Suppressor macrophage treated with lipopolysaccharide for 4 hours (primary cell): ENCODE data around the gene STK32A.

Experiments used
- DNase-seq: peaks from one replicate; pipeline ENCODE4 v3.0.0-alpha.2; 2020

The STK32A gene

DNA sequence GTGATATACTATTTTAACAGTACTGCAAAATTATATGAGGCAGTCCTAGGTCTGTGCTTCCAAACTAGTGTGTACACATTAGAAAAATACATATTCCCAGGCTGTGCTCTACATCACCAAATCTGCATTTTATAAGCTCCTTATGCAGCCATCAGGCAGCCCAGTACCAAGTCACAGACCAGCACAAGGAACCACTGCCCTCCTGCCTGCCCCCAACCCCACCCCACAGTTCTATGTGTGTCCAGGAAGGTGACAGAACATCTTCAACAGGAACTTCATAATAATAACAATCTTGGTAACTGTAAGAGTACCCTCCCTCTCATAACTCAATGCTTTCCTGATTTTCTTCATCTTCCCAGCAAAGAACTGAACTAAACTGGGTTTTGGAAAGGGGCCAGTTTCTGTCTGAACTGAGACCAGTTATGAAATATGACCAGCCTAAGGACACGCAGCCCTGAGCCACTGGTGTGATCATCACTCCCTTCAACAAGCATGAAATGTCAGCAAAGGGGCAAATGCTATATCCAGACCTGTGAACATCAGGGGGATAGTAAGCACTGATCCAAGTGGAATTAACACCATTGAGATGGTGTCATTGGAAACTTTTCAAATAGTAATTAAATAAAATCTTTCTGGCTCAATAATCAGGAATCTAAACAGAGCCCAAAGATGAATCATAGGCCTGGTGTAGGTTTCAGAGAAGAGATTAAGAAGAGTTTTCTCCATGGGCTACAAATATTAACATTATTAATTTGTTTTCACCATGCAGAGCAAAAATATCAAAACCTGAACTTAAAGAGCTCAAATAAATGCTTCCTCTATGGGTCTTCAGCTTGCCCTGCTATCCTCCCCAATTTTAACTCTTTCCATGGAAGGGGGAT lies 192.9 kb downstream of the STK32A start:
- DNase-seq, result peak; percentile 81

DNA sequence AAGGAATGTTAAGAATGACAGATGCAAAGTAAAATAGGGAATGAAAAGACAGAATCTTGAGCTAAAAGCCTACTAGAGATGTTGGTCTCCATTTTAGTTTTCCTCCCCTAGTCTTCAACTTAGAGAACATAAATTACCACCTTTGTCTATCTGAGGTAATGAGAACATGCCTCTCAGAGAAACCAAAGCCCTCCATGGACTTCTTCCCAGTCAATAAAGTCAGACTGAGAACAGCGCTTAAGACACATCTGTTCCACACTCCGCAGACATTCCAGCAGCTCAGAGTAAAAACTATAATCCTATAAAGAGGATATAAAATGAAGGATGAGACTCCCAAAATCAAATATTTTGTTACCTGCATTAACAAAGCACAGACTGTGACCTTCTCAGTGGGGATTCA lies 195.8 kb downstream of the STK32A start:
- DNase-seq, result no peak

GRCh38 chr5:147431586-147431985 lies 196.8 kb downstream of the STK32A start:
- DNase-seq, result no peak

GRCh38 chr5:147432323-147432722 lies 197.5 kb downstream of the STK32A start:
- no peak for DNase-seq

- no peak for DNase-seq
These were observed 199.2 kb downstream of the STK32A start for GRCh38 chr5:147434049-147434448.

- DNase-seq, result peak; percentile 59
These were observed 201.8 kb downstream of the STK32A start for GRCh38 chr5:147436596-147436995.

DNA sequence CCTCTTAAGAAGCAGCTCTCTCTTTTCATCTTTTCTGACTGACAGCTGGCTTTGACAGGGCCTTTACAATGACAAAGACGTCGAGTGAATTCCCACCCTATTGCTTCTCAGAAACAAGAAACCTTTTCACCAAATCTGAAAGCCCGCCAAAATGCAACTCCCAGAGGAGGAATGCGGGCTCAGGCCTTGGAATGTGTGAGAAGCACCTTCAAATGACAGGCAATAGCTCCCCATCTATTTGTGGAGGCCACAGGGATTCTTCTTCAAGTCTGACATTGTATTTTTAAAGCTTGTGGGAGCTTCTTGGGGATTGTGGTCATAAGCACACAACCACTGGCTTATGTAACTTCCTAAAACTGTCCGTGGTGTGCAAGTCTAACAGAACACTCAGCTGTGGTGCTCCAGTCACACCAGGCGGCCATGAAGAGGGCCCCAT lies 202.4 kb downstream of the STK32A start:
- DNase-seq, result peak; percentile 62
